HEK293T (cell line): ENCODE data around the gene GIMAP5.

Experiments
- FOXK2 ChIP-seq: fragments of 450-650 bp; IDR thresholded peaks from 2 replicates; pipeline ENCODE4 v1.6.1; 2016; ENCODE audit warnings: mild to moderate bottlenecking
- SP1 ChIP-seq: fragments of 450-650 bp; IDR thresholded peaks from 2 replicates; pipeline ENCODE4 v1.6.1; 2017

- TF ChIP-seq FOXK2 (no peak), SP1 (no peak)
Measured at GRCh38 chr7:150716368-150716767, 20.9 kb upstream of the GIMAP5 start, which contains the start of gene GIMAP1.
